Colon (tissue), 2 donors: ENCODE results near the gene RASSF5.

Experiments
- FAIRE-seq: peaks from 2 replicates; lab custom pipeline; 2012; peaks lifted over from hg19 to GRCh38; lab: Jason Lieb, UNC
- donor health status: control.
- donor health status: control.

The RASSF5 gene

GRCh38 chr1:206507284-206508129 lies at the start of gene RASSF5:
Gene RASSF5 (plus strand): TSS chr1:206507531. CDS start chr1:206507603, 72 bp downstream.
- no peak for FAIRE-seq

- no peak for FAIRE-seq
Observed at GRCh38 chr1:206459703-206460102, 47.6 kb upstream of the RASSF5 start.

- FAIRE-seq, result no peak
Observed at GRCh38 chr1:206460836-206461426, 46.4 kb upstream of the RASSF5 start.

GRCh38 chr1:206461602-206462455 lies 45.5 kb upstream of the RASSF5 start:
- no peak for FAIRE-seq

- no peak for FAIRE-seq
Observed at GRCh38 chr1:206463137-206463536, 44.2 kb upstream of the RASSF5 start.

GRCh38 chr1:206463911-206464310 lies 43.4 kb upstream of the RASSF5 start:
- FAIRE-seq, result no peak

- no peak for FAIRE-seq
Observed at GRCh38 chr1:206464456-206464964, 42.8 kb upstream of the RASSF5 start.

- FAIRE-seq, result no peak
Observed at GRCh38 chr1:206465951-206466350, 41.4 kb upstream of the RASSF5 start.

GRCh38 chr1:206466840-206467649 lies 40.3 kb upstream of the RASSF5 start:
- FAIRE-seq, result no peak

GRCh38 chr1:206467915-206468314 lies 39.4 kb upstream of the RASSF5 start:
- FAIRE-seq, result no peak

- FAIRE-seq, result no peak
Observed at GRCh38 chr1:206468571-206468970, 38.8 kb upstream of the RASSF5 start.

GRCh38 chr1:206469411-206469932 lies 37.9 kb upstream of the RASSF5 start:
- no peak for FAIRE-seq

- no peak for FAIRE-seq
Observed at GRCh38 chr1:206469933-206470691, 37.2 kb upstream of the RASSF5 start, which contains the start of gene IKBKE. Gene IKBKE (plus strand): TSS chr1:206470476. CDS start chr1:206473228, 2,752 bp downstream.

- no peak for FAIRE-seq
Observed at GRCh38 chr1:206470692-206471414, 36.5 kb upstream of the RASSF5 start.

GRCh38 chr1:206471415-206471801 lies 35.9 kb upstream of the RASSF5 start:
- no peak for FAIRE-seq

GRCh38 chr1:206472024-206472423 lies 35.3 kb upstream of the RASSF5 start:
- FAIRE-seq, result no peak

GRCh38 chr1:206472454-206472853 lies 34.9 kb upstream of the RASSF5 start:
- FAIRE-seq, result no peak

GRCh38 chr1:206472886-206473285 lies 34.4 kb upstream of the RASSF5 start:
- FAIRE-seq, result no peak

- no peak for FAIRE-seq
Observed at GRCh38 chr1:206476058-206476457, 31.3 kb upstream of the RASSF5 start.

- FAIRE-seq, result no peak
Observed at GRCh38 chr1:206476591-206476990, 30.7 kb upstream of the RASSF5 start.
